M059J (cell line): ENCODE measurements around the gene AGPAT1. TPM values are rescaled to one million over a fixed set of nuclear protein-coding genes. Genes with fewer than 3 reads are reported as not detected.
"Not testable (repeated sequence)": the region's sequence is repeated elsewhere in the genome, so short reads cannot be mapped to it uniquely, and the experiment has no call there.

Source experiments
- DNase-seq: peaks from one replicate; pipeline ENCODE4 v3.0.0-alpha.2; 2012; ENCODE audit warnings: low read depth
- total RNA-seq: library from RNA; depleted of rRNA; stranded (reverse); fragments of >200 nt; shearing (Covaris generic); gene quantifications from 2 replicates; pipeline ENCODE4 v1.2.3, GENCODE V29; 2014

AGPAT1 gene
- total RNA-seq, 1 experiment from 2014 or later: 120 TPM

- no peak for DNase-seq
These were observed 23.0 kb upstream of the AGPAT1 start for GRCh38 chr6:32198866-32199265.

GRCh38 chr6:32198345-32198696, 22.4 kb upstream of the AGPAT1 start:
- no peak for DNase-seq

- DNase-seq: peak; percentile 37
These were observed 21.1 kb upstream of the AGPAT1 start for GRCh38 chr6:32196682-32197616.

- DNase-seq: peak; percentile 92
These were observed 20.2 kb upstream of the AGPAT1 start for GRCh38 chr6:32195902-32196681.

GRCh38 chr6:32195652-32195901, 19.7 kb upstream of the AGPAT1 start:
- DNase-seq: peak; percentile 100

DNA sequence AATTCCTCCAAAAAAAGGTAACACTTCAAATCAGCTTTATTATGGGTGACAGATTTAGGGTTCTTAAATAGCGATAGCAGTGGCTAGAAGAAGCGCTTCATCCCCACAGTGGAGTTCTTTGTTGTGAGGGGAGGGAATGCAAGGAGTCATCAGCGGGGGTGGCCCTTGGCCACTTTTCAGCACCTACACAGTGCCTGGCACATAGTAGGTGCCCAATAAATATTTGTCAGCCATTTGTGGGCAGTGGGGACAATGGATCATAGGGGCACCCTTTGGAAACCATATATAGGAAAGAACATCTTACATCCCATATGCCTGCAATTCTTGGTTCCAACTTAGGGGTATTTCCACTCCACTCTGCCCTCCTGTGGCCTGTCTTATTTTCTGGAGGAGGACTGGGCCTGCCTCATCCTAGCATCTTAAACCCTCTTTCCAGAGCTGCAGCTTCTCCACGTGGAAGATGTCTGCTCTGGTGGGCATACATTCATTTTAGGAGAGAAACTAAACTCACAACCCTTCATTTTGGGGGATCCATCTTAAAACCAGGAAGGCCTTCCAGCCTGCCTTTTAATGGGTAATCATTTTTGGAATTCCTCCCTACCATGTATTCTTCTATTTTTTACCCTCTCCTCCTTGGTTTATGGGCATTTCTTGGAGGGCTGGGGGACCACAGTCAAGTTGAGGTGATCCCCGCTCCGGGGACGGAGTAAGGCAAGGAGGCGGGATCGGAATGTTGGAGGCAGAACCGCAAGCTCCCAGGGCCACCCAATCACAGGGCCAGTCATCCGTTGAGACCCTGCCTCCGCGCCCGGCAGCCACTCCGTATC, 19.2 kb upstream of the AGPAT1 start:
- DNase-seq: peak; percentile 67

DNA sequence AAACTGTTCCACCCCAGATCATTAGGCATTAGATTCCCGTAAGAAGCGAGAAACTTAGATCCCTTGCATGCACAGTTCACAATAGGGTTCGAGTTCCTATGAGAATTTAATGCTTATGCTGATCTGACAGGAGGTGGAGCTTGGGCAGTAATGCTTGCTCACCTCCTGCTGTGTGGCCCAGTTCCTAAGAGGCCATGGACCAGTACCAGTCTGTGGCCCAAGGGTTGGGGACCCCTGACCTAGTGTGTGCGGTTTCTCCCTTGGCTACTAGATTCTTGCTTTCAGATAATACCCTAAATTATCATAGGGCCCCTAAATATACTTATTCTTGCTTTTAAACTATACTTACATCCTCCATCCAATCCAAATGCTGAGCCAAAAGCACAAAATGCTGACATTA, 18.5 kb upstream of the AGPAT1 start:
- DNase-seq: no peak

DNA sequence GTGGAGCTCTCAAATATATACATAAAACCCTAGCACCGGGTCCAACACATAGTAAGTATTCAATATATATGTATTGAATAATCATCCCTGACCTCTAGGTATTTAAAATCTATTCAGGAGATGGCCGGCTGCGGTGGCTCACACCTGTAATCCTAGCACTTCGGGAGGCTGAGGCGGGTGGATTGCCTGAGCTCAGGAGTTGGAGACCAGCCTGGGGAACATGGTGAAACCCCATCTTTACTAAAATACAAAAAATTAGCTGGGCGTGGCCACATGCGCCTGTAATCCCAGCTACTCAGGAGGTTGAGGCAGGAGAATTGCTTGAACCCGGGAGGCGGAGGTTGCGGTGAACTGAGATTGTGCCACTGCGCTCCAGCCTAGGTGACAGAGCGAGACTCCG, 17.2 kb upstream of the AGPAT1 start:
- not testable (repeated sequence) for DNase-seq

- DNase-seq: peak; percentile 51
These were observed 16.7 kb upstream of the AGPAT1 start, which contains the start of gene GPSM3 for GRCh38 chr6:32192608-32193039. Gene GPSM3 (minus strand): TSS chr6:32192643. CDS start chr6:32192513, 130 bp downstream.

DNA sequence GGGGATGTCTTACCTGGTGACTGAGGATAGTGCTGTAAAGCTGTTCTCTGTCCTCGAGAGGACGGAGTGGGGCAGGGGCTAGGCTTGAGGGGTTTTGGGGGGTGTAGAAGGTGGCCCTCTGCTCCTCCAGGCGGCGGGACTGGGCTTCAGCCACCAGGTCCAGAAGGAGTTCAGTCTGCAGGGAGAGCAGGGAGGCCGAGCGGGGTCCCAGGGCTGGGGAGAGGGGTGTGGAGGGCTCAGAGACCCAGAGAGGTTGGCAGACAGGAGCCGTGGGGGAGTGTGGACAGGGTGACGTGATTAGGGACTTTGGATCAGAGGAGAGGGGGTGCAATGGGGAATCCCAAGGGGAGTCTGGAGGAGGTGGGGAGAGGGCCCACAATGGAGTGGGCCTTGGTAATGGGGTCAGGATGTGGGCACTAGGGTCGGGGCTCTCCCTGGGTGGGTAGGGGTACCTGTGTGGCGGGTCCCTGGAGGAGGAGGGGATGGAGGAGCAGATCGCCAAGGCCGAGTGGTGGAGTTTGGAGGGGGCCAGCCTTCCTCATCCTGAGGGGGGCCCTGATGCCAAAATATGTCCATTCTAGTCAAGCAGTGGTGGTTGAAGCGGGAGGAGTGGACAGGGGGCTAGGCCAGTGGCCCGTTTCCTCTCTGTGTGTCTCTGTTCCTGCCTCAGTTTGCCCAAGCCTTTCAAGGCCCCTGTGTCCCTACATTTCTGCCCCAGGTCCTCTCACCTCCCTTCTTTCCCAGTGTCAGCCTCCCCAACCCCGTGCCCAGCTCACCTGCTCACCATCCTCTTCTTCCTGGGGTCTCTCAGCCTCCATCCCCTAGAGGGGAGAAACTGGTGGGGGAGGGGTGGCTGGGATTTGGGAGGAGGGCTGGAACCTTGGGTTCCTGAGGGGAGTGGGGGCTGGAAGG, 16.1 kb upstream of the AGPAT1 start:
- no peak for DNase-seq

GRCh38 chr6:32190911-32191677, 15.2 kb upstream of the AGPAT1 start:
- DNase-seq: no peak

DNA sequence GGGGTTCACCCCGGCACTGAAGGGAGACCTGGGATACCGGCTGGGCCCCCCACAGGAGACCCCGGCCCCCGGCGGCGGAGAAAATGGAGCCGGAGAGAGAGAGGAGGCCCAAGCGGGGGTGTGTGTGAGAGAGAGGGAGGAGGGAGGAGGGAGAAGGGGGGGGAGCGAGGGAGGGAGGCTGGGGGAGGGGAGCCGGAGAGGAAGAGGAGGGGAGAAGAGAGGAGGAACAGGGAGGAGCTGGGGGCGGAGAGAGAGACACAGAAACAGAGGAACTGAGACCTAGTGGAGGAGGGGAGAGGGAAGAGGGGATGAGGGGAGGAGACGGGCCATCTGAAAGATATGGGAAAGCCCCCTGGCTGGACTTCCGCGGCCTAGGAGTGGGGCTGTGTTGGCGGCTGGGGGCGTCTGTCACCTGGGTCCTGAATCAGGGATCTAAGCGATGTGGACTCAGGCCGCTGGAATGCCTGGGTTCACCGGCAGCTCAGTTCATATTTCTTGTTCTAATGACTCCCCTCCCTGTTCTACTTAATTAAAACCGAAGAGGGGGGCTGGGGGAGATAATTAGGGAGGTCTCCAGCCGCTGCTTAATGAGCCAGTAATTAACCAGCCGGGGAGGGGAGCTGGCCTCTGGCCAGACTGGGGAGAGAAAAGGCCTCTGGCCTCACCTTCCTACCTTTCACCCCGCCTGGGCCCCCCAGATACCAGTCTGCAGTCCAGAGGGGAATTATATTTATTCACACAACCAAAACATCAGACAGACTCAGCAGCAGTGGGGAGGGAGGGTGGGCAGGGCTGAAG, 14.4 kb upstream of the AGPAT1 start, which contains the start of gene PBX2:
Gene PBX2 (minus strand): TSS at position 149 of the 798 bp plus-strand sequence. CDS start 287 bp downstream, outside the sequence.
- DNase-seq: peak; percentile 93

DNA sequence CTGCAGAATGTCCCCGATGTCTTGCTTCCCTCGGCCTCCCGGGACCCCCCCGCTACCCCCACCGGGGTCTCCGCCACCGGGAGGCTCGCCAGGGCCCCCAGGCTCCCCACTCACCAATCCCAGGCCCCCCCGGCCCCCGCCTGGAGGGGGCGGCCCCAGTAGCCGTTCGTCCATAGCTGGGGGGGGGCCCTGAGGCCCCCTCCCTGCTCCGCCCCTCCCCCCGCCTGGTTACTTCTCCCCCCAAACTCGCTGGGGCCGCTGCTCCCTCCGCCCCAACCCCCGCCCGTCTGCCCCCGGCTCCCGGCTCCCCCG, 13.8 kb upstream of the AGPAT1 start:
- no peak for DNase-seq

- no peak for DNase-seq
These were observed 13.3 kb upstream of the AGPAT1 start for GRCh38 chr6:32189069-32189741.

DNA sequence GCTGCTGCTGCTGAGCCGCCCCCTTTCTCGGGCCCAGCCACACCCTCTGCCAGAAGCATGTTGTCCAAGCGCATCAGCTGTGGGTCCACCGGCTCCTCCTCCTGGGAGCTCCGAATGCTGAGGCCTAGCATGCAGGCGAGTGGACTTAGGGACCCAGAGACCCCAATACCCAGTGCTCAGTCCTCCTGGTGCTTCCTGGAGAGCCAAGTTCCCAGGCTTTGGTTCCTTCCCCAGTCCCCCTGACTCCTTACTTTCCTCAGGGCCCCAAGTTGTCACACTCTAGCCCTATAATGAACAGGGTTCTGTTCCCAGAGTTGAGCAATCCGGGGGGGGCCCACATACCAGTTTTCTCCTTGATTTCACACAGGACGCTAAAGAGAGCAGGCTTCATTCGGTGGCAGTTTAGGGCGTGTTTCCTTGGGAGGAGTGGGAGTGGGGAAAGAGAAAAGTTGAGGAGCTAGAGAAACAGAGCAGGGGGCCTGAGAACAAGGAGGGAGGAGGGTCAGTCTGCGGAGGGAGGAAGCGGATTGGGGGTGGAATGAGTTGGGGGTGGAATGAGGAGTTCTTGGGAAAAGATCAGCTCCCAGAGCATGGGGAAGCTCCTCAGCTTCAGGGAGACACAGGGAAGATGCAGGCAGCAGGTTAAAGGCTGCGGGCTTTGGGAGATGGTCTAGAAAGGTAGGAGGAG, 12.6 kb upstream of the AGPAT1 start:
- DNase-seq: no peak

GRCh38 chr6:32187725-32188380, 12.0 kb upstream of the AGPAT1 start:
- DNase-seq: not testable (repeated sequence)

- no peak for DNase-seq
These were observed 11.3 kb upstream of the AGPAT1 start for GRCh38 chr6:32187009-32187709.
